ENCODE data around the gene FRZB.

- TF ChIP-seq CTCF (conservative IDR thresholded peaks at IDR 0.05 in 1 of 2, IDR thresholded peaks at IDR 0.05 in 1 of 2; ENCODE audit: low read depth in 1 of 2, low read length in 2 of 2): no peak
- no peak for TF ChIP-seq EZH2 (IDR thresholded peaks at IDR 0.05; ENCODE audit: low read length, missing control alignments)
These were observed 42.2 kb downstream of the FRZB start for GRCh38 chr2:182824056-182824766.
